ENCODE results near the gene LARP1.

The LARP1 gene

GRCh38 chr5:154765396-154765925, 10.3 kb downstream of the LARP1 start:
- no peak for DNase-seq (ENCODE audit: low read depth)
- no peak overlapping the region for H3K4me3 ChIP-seq (ENCODE audit: low read depth, low read length)
- TF ChIP-seq, protein P1, sequence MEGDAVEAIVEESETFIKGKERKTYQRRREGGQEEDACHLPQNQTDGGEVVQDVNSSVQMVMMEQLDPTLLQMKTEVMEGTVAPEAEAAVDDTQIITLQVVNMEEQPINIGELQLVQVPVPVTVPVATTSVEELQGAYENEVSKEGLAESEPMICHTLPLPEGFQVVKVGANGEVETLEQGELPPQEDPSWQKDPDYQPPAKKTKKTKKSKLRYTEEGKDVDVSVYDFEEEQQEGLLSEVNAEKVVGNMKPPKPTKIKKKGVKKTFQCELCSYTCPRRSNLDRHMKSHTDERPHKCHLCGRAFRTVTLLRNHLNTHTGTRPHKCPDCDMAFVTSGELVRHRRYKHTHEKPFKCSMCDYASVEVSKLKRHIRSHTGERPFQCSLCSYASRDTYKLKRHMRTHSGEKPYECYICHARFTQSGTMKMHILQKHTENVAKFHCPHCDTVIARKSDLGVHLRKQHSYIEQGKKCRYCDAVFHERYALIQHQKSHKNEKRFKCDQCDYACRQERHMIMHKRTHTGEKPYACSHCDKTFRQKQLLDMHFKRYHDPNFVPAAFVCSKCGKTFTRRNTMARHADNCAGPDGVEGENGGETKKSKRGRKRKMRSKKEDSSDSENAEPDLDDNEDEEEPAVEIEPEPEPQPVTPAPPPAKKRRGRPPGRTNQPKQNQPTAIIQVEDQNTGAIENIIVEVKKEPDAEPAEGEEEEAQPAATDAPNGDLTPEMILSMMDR (IDR thresholded peaks at IDR 0.05; ENCODE audit: low read depth, low read length, missing control alignments): no peak

- TF ChIP-seq, protein P1 (IDR thresholded peaks at IDR 0.05; ENCODE audit: low read depth, low read length, missing control alignments): no peak
- DNase-seq (ENCODE audit: low read depth): no peak
- H3K4me3 ChIP-seq (ENCODE audit: low read depth, low read length): no peak overlapping the region; the same call in 1 of the 2 replicates
These were observed 11.5 kb downstream of the LARP1 start for GRCh38 chr5:154766558-154767281.

GRCh38 chr5:154767576-154767975, 12.4 kb downstream of the LARP1 start:
- H3K4me3 ChIP-seq (ENCODE audit: low read depth, low read length): no peak overlapping the region
- no peak for DNase-seq (ENCODE audit: low read depth)
- TF ChIP-seq, protein P1 (IDR thresholded peaks at IDR 0.05; ENCODE audit: low read depth, low read length, missing control alignments): no peak

GRCh38 chr5:154768207-154768606, 13.0 kb downstream of the LARP1 start:
- TF ChIP-seq, protein P1 (IDR thresholded peaks at IDR 0.05; ENCODE audit: low read depth, low read length, missing control alignments): no peak
- H3K4me3 ChIP-seq (ENCODE audit: low read depth, low read length): no peak overlapping the region
- no peak for DNase-seq (ENCODE audit: low read depth)

DNA sequence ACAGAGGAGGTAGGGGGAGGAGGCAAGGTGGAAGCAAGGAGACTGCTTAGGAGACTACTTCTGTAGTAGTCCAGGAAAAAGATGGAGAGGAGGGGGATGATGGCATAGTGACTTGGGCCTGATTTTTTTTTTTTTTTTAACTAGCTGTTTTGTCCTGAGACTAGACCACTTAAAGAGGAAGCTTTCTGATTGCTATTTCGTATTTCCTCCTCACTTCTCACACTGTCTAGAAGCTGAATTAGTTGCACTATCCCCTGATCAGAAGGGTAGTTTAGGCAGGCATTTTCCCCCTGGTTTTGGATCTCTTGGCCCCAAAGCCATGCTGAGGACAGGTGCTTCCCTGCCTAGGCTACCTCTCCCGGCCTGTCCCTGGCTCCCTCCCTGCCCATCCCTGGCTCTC, 14.9 kb downstream of the LARP1 start:
- TF ChIP-seq, protein P1 (IDR thresholded peaks at IDR 0.05; ENCODE audit: low read depth, low read length, missing control alignments): no peak
- DNase-seq (ENCODE audit: low read depth): no peak
- H3K4me3 ChIP-seq (ENCODE audit: low read depth, low read length): no peak overlapping the region

DNA sequence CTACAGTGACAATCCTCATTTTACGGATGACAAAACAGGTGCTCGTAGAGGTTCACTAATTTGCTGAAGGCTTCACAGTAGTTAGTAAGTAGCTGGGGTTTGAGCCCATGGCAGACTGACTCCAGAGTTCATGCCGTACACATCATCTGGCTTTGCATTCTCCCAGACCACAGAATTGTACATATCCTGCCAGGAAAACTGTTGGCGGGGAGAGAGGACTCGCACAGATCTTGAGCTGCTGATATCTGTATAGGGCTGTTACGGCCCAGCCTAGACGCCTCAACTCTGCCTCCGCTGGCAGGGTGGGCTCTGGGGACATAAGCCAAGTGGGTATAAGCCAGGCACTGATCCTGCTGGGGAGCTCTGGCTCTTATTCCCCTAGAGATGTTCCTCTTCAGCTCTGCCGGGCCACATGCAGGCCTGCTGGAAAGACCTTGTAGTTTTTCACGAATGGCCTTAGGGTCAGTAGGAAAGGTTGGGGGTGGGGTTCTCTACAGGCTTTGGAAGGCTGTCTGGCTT, 16.3 kb downstream of the LARP1 start:
- no peak for DNase-seq (ENCODE audit: low read depth)

More for the DNA sequence above, 16.3 kb downstream of the LARP1 start:
- TF ChIP-seq, protein P1 (IDR thresholded peaks at IDR 0.05; ENCODE audit: low read depth, low read length, missing control alignments): no peak
- H3K4me3 ChIP-seq (ENCODE audit: low read depth, low read length): no peak overlapping the region

All from GM12864 (cell line).